Urothelium cell line (cell line): ENCODE results near the gene EED.
"Not testable (repeated sequence)": the region's sequence is repeated elsewhere in the genome, so short reads cannot be mapped to it uniquely, and the experiment has no call there.

Experiments
- DNase-seq: peaks from one replicate; pipeline ENCODE4 v3.0.0; 2011; ENCODE audit warnings: low spot score, mixed read lengths
- FAIRE-seq: peaks from 2 replicates; lab custom pipeline; 2011; peaks lifted over from hg19 to GRCh38; lab: Jason Lieb, UNC

Gene EED

GRCh38 chr11:86289508-86290280, 45.1 kb downstream of the EED start:
- not testable (repeated sequence) for DNase-seq, FAIRE-seq

DNA sequence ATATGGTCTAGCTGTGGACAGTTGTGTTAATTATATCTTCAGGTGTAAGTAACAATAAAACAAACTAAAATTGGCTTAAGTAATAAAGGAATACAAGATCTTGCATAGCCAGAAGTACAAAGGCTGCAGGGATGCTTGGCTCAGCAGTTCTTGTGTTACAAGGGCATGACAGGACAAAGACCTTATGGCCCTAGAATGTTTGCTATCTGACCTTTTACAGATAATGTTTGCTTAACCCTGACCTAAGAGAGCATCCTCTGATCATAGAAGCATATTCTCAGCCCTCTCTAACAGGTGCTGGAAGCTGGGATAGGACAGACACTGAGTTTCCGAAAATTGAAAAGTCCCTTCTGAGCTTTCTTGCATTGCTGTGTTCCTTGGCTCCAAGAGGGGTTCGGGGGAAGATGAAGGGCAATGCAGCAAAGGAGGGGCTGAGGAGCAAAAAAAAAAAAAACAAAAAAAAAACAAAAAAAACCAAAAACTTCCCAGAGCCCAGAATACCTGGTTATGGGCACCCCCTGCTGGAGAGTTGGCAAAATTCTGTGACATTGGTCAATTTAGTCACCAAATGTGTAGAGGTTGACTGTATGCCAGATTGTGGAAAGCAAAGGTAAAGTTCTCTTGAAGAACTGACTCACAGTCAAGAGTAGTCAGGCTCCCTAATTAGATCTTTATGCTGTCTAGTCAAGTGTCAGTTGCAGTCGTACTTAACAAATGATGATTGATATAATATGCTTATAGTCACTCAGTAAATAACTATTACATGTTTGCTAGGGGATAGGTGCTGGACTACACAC, 47.1 kb downstream of the EED start:
- no peak for FAIRE-seq
- DNase-seq, result peak; percentile 53

GRCh38 chr11:86292912-86293616, 48.5 kb downstream of the EED start:
- FAIRE-seq, result no peak
- no peak for DNase-seq

DNA sequence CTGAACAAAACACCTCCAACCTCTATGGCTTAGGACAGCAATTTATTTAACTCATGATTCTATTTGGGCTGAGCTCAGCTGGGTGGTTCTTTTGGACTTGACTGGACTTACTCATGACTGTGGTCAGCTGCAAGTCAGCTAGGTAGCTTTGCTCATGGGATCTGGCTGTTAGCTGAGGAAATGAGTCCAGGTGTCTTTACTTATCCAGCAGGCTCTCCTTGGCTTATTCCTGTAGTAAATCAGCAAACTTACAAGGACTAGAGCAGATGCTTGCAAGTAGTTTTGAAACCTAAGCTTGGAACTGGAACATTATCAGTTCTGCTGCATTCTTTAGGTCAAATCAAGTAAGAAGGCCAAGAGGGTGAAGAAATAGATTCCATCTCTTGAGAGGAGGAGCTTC, 49.5 kb downstream of the EED start:
- DNase-seq (no peak), FAIRE-seq (no peak)

- DNase-seq (no peak), FAIRE-seq (no peak)
Observed at GRCh38 chr11:86301742-86302091, 57.2 kb downstream of the EED start.

GRCh38 chr11:86302092-86302793, 57.7 kb downstream of the EED start, which contains the start of gene HIKESHI:
Gene HIKESHI (plus strand): TSS chr11:86302240. CDS start chr11:86302449, 209 bp downstream.
- FAIRE-seq (peak; percentile 17), DNase-seq (peak; percentile 94)

DNA sequence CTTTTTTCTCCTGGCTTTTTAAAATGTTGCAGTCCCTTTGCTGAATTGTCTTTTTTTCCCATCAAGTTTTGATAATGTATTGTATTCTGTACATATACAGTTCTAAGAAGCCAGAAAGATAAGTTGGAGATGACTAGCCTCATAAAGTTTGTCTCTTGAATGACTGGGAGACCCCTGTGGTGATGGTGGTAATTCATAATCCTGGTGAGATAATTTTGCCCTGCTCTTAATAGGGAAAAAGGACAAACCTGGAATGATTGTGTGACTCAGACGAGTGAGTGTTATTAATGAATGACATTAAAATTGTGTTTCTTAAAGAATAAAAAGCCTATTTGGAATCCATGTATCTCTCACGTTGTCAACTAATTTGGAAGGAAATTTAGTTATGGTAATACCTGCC, 58.7 kb downstream of the EED start:
- FAIRE-seq, result no peak
- DNase-seq, result no peak

DNA sequence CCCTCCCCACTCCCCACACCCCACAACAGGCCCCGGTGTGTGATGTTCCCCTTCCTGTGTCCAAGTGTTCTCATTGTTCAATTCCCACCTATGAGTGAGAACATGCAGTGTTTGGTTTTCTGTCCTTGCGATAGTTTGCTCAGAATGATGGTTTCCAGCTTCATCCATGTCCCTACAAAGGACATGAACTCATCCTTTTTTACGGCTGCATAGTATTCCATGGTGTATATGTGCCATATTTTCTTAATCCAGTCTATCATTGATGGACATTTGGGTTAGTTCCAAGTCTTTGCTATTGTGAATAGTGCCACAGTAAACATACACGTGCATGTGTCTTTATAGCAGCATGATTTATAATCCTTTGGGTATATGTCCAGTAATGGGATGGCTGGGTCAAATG, 64.2 kb downstream of the EED start:
- not testable (repeated sequence) for FAIRE-seq, DNase-seq

DNA sequence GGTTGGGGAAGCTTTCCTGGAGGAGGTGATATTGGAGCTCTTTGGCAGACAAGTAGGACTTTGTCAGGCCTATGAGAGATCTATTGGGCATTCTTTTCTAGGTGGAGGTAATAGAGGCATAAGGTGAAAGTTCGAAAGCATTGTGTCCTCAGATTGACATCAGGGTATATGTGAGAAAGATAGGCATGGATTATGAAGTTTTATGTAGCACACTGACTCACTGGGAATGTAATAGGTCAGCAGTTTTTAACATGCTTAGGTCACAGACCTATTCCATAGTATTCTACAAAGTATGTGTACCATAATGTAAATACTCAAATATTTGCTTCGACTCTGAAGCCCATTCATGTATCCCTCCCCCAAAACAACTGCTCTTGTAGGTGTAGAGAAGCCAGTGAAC, 69.2 kb downstream of the EED start:
- FAIRE-seq (no peak), DNase-seq (no peak)

DNA sequence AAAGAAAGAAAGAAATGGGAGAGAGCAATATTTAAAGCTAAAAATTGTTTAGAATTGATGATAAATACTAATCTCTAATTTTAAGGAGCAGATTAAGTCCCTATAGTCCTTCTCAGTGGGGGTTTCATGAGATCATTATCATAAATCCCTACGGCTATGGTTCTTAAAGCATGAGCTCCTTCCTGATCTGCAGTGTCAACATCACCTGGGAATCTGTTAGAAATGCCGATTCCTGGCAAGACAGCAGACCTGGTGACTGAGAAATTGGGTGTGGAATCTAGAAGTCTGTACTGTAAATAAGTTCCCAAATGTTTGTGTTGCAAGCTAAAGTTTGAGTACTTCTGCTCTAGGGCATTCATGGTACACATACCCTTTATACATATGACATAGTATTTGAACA, 70.1 kb downstream of the EED start:
- FAIRE-seq (no peak), DNase-seq (no peak)
